GM12873 (cell line): Measurements from ENCODE around the gene SLC8A3.

Source experiments
- CTCF ChIP-seq: IDR thresholded peaks from 2 replicates; pipeline ENCODE4 v1.5.1; 2012; ENCODE audit warnings: low read depth, mild to moderate bottlenecking, moderate library complexity, low read length, control low read depth; ENCODE audit not compliant: insufficient read depth; ENCODE audit errors: missing control alignments

SLC8A3 gene

GRCh38 chr14:70113211-70113610, 75.5 kb downstream of the SLC8A3 start:
- TF ChIP-seq CTCF, result no peak

- TF ChIP-seq CTCF, result no peak
These were observed 80.3 kb downstream of the SLC8A3 start for GRCh38 chr14:70108419-70108818.

- no peak for TF ChIP-seq CTCF
These were observed 81.4 kb downstream of the SLC8A3 start for GRCh38 chr14:70107309-70107708.

GRCh38 chr14:70100071-70100470, 88.7 kb downstream of the SLC8A3 start:
- no peak for TF ChIP-seq CTCF

GRCh38 chr14:70098250-70098809, 90.4 kb downstream of the SLC8A3 start:
- TF ChIP-seq CTCF, result no peak

- TF ChIP-seq CTCF, result no peak
These were observed 91.0 kb downstream of the SLC8A3 start for GRCh38 chr14:70097576-70098249.

GRCh38 chr14:70096866-70097265, 91.9 kb downstream of the SLC8A3 start:
- no peak for TF ChIP-seq CTCF

GRCh38 chr14:70094631-70095030, 94.1 kb downstream of the SLC8A3 start:
- no peak for TF ChIP-seq CTCF
